Dermis blood vessel endothelial cell (primary cell): ENCODE results near the gene PPP1R16B. TPM values are rescaled to one million over a fixed set of nuclear protein-coding genes. Genes with fewer than 3 reads are reported as not detected.
A peak's percentile ranks its signal among the peaks of the same experiment; 100 is the strongest.

ENCODE experiments used
- DNase-seq: peaks from one replicate; pipeline ENCODE4 v3.0.0; 2010
- total RNA-seq: library from RNA; depleted of rRNA; stranded (reverse); fragments of >200 nt; gene quantifications from 2 replicates; pipeline ENCODE4 v1.2.3, GENCODE V29; 2014

The PPP1R16B gene
- total RNA-seq, result 247 and 304 TPM in 2 replicates

DNA sequence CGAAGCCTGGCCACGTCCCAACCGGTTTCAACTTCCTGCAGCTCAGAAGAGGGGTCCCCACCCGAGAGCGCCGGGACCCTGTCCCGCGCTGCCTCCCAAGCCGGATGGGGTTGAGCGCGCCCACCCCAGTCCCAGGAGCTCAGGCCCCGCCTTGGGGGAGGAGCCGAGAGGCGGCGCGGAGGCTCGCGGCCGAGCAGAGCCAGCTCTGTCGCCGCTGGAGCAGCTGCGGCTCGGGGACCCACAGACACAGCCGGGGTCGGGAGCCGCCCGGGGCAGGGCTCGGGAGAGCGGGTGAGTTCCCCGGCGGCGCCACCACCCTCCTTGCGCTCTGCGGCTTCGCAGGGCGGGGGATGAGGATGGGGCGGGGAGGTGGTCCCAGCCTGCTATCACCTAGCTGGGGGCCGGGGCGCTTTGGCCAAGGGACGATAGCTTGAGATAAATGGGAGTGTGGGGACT is at the start of gene PPP1R16B:
Gene PPP1R16B (plus strand): TSS at position 196 of the 456 bp plus-strand sequence. CDS start 30,229 bp downstream, outside the sequence.
- peak; percentile 76 for DNase-seq

GRCh38 chr20:38757145-38757775 is 48.2 kb upstream of the PPP1R16B start:
- peak; percentile 82 for DNase-seq

DNA sequence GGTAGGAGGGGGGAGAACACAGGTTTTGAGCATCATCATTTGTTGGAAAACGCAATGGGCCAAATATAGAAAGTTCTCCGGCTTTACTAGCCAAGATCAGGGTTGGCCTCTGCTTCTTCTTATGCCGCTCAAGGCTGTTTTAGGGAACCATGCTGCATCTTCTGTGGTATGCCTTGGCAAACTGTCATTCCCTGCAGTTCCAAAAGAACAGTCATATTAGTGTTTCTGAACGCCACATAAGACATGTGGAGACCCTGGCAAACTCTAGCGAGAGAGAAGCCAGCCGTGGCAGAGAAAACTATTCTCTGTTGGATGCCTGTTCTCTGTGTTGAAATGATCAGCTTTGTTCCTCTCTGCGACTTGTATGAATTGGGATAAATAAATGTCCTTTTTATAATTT is 46.4 kb upstream of the PPP1R16B start:
- DNase-seq, result no peak

DNA sequence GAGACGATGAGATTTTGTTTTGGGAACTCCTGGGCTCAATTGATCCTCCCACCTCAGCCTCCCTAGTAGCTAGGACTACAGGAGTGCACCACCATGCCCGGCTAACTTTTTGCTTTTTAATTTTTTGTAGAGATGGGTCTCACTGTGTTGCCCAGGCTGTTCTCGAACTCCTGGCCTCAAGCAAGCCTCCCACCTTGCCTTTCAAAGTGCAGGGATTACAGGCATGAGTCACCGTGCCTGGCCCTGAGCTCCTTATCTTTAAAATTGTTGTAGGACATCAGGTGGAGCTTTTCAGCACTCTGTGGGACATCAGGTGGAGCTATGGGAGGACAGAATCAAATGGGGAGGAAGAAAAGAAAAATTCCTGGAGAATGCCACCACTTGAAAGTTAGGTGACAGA is 44.5 kb upstream of the PPP1R16B start:
- DNase-seq, result no peak

GRCh38 chr20:38762174-38762573 is 43.3 kb upstream of the PPP1R16B start:
- DNase-seq, result no peak

DNA sequence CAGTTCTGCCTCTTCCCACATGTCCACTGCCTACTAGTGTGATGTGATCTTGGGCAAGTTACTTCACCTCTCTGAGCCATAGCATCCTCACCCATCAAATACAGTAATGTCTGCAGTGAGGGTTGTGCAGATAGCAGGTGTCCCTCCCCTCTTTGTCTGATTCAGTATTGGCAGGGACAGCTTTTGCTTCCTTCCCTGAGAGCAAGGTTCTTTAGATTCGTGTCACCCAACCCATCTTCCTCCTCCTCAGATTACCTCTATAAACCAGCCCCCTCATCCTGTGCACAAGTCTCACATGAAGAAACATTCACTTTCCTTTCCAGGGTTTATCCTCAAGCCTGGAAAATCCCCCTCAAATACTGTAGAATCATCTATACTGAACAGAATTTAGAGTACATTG is 41.9 kb upstream of the PPP1R16B start:
- DNase-seq, result no peak

DNA sequence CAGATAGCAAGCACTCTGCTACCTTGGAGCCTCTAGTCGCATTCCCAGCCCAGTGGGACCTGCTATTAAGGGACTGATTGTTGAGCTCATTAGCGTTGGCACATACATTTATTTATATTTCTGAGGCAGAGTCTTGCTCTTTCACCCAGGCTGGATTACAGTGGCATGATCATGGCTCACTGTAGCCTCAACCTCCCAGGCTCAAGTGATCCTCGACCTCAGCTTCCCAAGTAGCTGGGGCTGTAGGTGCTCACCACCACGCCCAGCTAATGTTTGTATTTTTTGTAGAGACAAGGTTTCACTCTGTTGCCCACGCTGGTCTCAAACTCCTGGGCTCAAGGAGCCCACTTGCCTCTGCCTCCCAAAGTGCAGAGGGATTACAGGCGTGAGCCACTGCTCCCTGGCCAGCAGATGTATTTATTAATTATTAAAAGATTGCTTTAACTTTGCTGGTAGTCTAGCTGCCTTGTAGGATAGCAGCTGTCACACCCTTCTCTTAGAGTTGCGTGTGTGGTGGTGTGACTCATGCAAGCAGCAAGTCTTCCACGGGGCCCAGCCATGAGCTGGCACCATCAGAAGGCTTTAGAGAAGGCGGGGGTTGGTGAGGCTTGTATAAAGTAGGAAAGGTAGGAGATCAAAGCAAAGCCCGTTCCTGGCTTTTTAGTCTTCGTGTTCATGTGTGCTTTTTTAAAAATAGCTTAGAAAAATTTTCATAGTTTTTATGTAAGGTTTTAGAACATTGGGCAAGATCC is 40.8 kb upstream of the PPP1R16B start:
- peak; percentile 81 for DNase-seq

DNA sequence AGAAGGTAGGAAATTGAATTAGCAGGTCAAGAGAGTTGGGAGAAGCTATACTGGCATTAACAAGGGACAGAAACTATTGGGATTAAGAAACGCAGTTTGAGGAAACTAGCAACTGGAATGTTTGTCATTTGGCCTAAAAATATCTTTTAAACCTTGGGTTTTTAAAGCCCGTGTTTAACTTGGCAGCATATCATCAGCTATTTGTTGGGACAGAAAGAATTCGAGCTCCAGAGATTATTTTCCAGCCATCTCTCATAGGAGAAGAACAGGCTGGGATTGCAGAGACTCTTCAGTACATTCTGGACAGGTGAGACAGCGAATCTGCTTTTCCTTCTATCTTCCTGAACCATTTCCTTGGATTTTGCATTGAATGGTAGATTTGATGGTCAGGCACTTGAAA is 39.4 kb upstream of the PPP1R16B start:
- DNase-seq, result no peak

GRCh38 chr20:38769376-38770295 is 35.9 kb upstream of the PPP1R16B start:
- DNase-seq, result no peak

DNA sequence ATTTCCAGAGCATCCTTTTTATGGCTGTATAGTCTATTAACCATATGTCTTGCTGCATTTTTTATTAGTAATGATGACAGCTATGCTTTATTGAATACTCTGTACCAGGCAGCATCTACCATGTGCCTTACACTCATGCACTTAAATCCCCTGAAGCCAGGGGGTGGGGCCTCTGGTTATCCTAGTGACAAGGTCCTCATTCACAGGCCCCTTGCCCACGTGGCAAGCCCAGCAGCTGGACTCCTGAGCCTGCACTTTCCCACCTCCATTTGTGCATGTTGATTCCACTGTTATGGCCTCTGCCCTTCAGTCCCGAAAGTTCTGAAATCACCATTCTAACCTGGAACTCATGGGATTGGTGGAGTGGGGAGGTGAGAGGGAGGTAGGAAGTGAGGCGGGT is 35.0 kb upstream of the PPP1R16B start:
- DNase-seq, result no peak

- no peak for DNase-seq
These were observed 34.5 kb upstream of the PPP1R16B start for GRCh38 chr20:38770970-38771369.

DNA sequence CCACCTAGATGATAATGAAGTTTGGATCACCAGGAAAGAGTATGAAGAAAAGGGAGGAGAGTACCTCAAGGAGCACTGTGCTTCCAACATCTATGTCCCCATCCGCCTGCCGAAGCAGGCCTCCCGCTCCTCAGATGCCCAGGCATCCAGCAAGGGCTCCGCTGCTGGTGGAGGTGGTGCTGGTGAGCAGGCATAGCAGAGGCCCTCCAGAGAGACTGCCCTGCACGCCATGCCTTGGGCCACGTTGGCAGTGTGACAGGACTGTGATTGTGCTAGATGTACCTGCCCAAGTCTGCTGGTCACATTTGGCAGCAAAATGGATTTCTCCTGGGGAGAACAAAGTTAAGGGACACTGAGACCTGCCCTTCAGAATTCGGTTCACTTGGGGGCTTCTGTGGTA is 33.9 kb upstream of the PPP1R16B start:
- no peak for DNase-seq

DNA sequence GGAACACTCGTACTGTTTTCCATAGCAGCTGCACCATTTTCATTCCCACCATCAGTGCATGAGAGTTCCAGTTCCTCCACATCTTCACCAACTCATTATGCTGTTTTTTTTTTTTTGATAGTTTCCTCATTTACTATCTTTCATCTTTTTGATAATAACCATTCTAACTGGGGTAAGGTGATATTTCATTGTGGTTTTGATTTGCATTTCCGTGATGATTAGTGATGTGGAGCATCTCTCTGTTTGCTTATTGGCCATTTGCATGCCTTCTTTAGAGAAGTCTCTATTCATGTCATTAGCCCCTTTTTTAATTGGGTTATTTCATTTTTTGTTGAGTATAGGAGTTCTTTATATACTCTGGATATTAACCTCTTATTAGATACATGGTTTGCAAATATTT is 31.3 kb upstream of the PPP1R16B start:
- DNase-seq, result no peak

- DNase-seq, result no peak
These were observed 29.1 kb upstream of the PPP1R16B start for GRCh38 chr20:38776363-38776762.

- DNase-seq, result no peak
These were observed 26.0 kb upstream of the PPP1R16B start for GRCh38 chr20:38779247-38780097.

GRCh38 chr20:38782275-38782674 is 23.2 kb upstream of the PPP1R16B start:
- no peak for DNase-seq

GRCh38 chr20:38787870-38788269 is 17.6 kb upstream of the PPP1R16B start:
- DNase-seq, result no peak

GRCh38 chr20:38789503-38790199 is 15.8 kb upstream of the PPP1R16B start:
- DNase-seq, result no peak

GRCh38 chr20:38790200-38791053 is 15.1 kb upstream of the PPP1R16B start:
- peak; percentile 79 for DNase-seq

GRCh38 chr20:38791291-38791690 is 14.2 kb upstream of the PPP1R16B start:
- no peak for DNase-seq

DNA sequence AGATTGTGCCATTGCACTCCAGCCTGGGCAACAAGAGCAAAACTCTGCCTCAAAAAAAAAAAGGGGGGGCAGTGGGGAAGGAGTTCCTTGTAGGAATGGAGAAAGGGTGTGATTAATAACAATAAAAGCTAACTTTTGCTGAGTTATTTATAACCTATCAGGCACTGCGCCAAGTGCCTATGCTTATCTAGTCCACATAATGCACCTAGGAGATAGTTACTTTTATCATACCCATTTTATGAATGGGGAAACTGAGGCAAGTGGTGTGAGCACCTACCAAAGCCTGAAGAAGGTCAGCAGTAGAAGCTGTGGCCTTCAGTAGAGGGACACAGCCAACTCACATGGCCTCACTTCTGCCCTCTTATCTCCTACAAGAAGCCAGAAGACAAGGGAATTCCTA is 13.6 kb upstream of the PPP1R16B start:
- DNase-seq, result no peak
